Neural progenitor cell (in vitro differentiated cells): ENCODE measurements around the gene HPRT1. TPM values are rescaled to one million over a fixed set of nuclear protein-coding genes. Genes with fewer than 3 reads are reported as not detected.

ENCODE experiments used
- DNase-seq: peaks from one replicate; pipeline ENCODE4 v3.0.0-alpha.2; 2016; ENCODE audit warnings: low spot score
- H2AFZ ChIP-seq: fragments of 200-600 bp; sonication (generic); replicated peaks from 2 replicates; pipeline ENCODE4 v1.6.1; 2016; ENCODE audit warnings: antibody characterized with exemption
- H3F3A ChIP-seq: fragments of 200-600 bp; sonication (generic); 2 replicates; pipeline ENCODE4 v1.6.1; 2016; ENCODE audit warnings: antibody characterized with exemption, low read depth
- H3K27ac ChIP-seq: fragments of 200-600 bp; sonication (generic); 2 replicates; pipeline ENCODE4 v1.5.1; 2016; ENCODE audit warnings: mild to moderate bottlenecking
- H3K27me3 ChIP-seq: fragments of 200-600 bp; sonication (generic); 2 replicates; pipeline ENCODE4 v1.6.1; 2016; ENCODE audit warnings: mild to moderate bottlenecking, moderate library complexity
- H3K36me3 ChIP-seq: fragments of 200-600 bp; sonication (generic); 2 replicates; pipeline ENCODE4 v1.5.1; 2016
- H3K4me1 ChIP-seq: fragments of 200-600 bp; sonication (generic); 2 replicates; pipeline ENCODE4 v1.6.1; 2016; ENCODE audit warnings: mixed run types
- H3K4me2 ChIP-seq: fragments of 200-600 bp; sonication (generic); 2 replicates; pipeline ENCODE4 v1.6.1; 2016
- H3K4me3 ChIP-seq: fragments of 200-600 bp; sonication (generic); 2 replicates; pipeline ENCODE4 v1.5.1; 2016
- H3K79me2 ChIP-seq: fragments of 200-600 bp; sonication (generic); 2 replicates; pipeline ENCODE4 v1.6.1; 2016; ENCODE audit warnings: low read depth
- H3K9ac ChIP-seq: fragments of 200-600 bp; sonication (generic); 2 replicates; pipeline ENCODE4 v1.6.1; 2016
- H3K9me3 ChIP-seq: fragments of 200-600 bp; sonication (generic); 2 replicates; pipeline ENCODE4 v1.5.1; 2016; ENCODE audit warnings: low read depth
- H4K20me1 ChIP-seq: fragments of 200-600 bp; sonication (generic); 2 replicates; pipeline ENCODE4 v1.6.1; 2016; ENCODE audit warnings: low read depth
- H3K27ac Mint-ChIP-seq: 3 replicates; pipeline ENCODE4 v1.8.0; 2021; ENCODE audit warnings: mixed read lengths
- H3K27me3 Mint-ChIP-seq: 2 replicates; pipeline ENCODE4 v1.8.0; 2022; ENCODE audit warnings: low read depth, mild to moderate bottlenecking, inconsistent platforms, moderate library complexity, mixed read lengths; ENCODE audit not compliant: insufficient read depth
- H3K36me3 Mint-ChIP-seq: 3 replicates; pipeline ENCODE4 v1.8.0; 2021; ENCODE audit warnings: mixed read lengths
- H3K4me1 Mint-ChIP-seq: 3 replicates; pipeline ENCODE4 v1.8.0; 2021; ENCODE audit warnings: mixed read lengths
- H3K4me3 Mint-ChIP-seq: 3 replicates; pipeline ENCODE4 v1.8.0; 2021; ENCODE audit warnings: mild to moderate bottlenecking, moderate library complexity, mixed read lengths
- H3K9me3 Mint-ChIP-seq: 3 replicates; pipeline ENCODE4 v1.8.0; 2020; ENCODE audit warnings: mixed read lengths
- EZH2 ChIP-seq: fragments of 200-600 bp; sonication (generic); IDR thresholded peaks from 2 replicates; pipeline ENCODE4 v1.6.1; 2017; ENCODE audit warnings: antibody characterized with exemption, mild to moderate bottlenecking, moderate library complexity
- EZH2phosphoT487 ChIP-seq: fragments of 200-600 bp; sonication (generic); IDR thresholded peaks from 2 replicates; pipeline ENCODE4 v1.6.1; 2017; ENCODE audit warnings: antibody characterized with exemption
- total RNA-seq: library from RNA; depleted of rRNA; stranded (reverse); fragments of >200 nt; gene quantifications from 2 replicates; pipeline ENCODE4 v1.2.3, GENCODE V29; 2015; ENCODE audit warnings: low replicate concordance
- TF ChIP-seq, protein P1 (sequence below): fragments of 200-600 bp; sonication (generic); IDR thresholded peaks from 2 replicates; pipeline ENCODE4 v1.5.1; 2017; ENCODE audit warnings: antibody characterized with exemption, mild to moderate bottlenecking

Gene HPRT1
- total RNA-seq, 1 donor from 2014 or later, result 20.9 TPM

DNA sequence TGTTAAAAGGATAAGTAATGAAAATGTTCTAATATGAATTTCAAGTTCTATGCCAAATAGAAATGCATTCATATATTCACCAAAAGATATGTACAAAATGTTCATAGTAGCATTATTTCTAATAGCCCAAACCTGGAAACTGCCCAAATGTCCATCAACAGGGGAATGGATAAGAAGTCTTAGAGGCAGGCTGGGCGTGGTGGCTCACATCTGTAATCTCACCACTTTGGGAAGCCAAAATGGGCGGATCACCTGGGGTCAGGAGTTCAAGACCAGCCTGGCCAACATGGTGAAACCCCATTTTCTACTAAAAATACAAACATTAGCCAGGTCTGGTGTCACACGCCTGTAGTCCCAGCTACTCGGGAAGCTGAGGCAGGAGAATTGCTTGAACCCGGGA lies 2.3 kb upstream of the HPRT1 start:
- no peak overlapping the region for H3K27ac Mint-ChIP-seq
- Histone ChIP-seq H3K4me3 (no peak overlapping the region), H3K27ac (no peak overlapping the region), H3K27me3 (no peaks in the 10 kb centered on the region), H3K4me2 (no peak overlapping the region), H3K9me3 (peaks cover 3% of the 10 kb centered on the region), H2AFZ (no peak overlapping the region), H3F3A (no peaks in the 10 kb centered on the region), H3K9ac (no peak overlapping the region), H3K4me1 (no peaks in the 10 kb centered on the region), H3K36me3 (no peaks in the 10 kb centered on the region), H4K20me1 (peaks cover 5% of the 10 kb centered on the region), H3K79me2 (peaks cover 24% of the 10 kb centered on the region)
- H3K4me3 Mint-ChIP-seq, result no peak overlapping the region
- peaks cover 11% of the 10 kb centered on the region for H3K4me1 Mint-ChIP-seq
- TF ChIP-seq EZH2phosphoT487, result no peak
- TF ChIP-seq, protein P1, sequence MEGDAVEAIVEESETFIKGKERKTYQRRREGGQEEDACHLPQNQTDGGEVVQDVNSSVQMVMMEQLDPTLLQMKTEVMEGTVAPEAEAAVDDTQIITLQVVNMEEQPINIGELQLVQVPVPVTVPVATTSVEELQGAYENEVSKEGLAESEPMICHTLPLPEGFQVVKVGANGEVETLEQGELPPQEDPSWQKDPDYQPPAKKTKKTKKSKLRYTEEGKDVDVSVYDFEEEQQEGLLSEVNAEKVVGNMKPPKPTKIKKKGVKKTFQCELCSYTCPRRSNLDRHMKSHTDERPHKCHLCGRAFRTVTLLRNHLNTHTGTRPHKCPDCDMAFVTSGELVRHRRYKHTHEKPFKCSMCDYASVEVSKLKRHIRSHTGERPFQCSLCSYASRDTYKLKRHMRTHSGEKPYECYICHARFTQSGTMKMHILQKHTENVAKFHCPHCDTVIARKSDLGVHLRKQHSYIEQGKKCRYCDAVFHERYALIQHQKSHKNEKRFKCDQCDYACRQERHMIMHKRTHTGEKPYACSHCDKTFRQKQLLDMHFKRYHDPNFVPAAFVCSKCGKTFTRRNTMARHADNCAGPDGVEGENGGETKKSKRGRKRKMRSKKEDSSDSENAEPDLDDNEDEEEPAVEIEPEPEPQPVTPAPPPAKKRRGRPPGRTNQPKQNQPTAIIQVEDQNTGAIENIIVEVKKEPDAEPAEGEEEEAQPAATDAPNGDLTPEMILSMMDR, result no peak
- TF ChIP-seq EZH2, result no peak
- no peaks in the 10 kb centered on the region for H3K9me3 Mint-ChIP-seq
- peaks cover 3% of the 10 kb centered on the region for H3K27me3 Mint-ChIP-seq
- no peak for DNase-seq
- H3K36me3 Mint-ChIP-seq, result no peaks in the 10 kb centered on the region

DNA sequence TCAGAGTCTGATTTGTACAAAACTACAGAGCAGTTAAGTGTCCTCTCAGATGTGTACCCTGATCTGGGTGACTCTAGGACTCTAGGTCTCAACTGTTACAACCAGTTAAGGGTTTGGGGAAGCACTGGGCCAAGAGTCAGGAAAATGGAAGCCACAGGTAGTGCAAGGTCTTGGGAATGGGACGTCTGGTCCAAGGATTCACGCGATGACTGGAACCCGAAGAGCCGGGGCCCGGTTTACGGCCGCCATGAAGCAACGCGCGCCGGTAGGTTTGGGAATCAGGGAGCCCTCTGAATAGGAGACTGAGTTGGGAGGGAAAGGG lies 321 bp upstream of the HPRT1 start:
- TF ChIP-seq, protein P1, result no peak
- no peak for TF ChIP-seq EZH2
- no peak for TF ChIP-seq EZH2phosphoT487
- no peaks in the 10 kb centered on the region for H3K4me1 ChIP-seq
- H3F3A ChIP-seq, result no peaks in the 10 kb centered on the region
- peak overlapping the region; percentile 77 for H3K4me2 ChIP-seq
- no peaks in the 10 kb centered on the region for H3K36me3 ChIP-seq
- Mint-ChIP-seq H3K36me3 (peaks cover 5% of the 10 kb centered on the region), H3K9me3 (no peaks in the 10 kb centered on the region), H3K4me1 (peaks cover 16% of the 10 kb centered on the region), H3K27me3 (peaks cover 3% of the 10 kb centered on the region), H3K27ac (no peak overlapping the region), H3K4me3 (peak overlapping the region; percentile 89)
- no peak overlapping the region for H3K27ac ChIP-seq
- DNase-seq, result no peak
- peaks cover 3% of the 10 kb centered on the region for H3K9me3 ChIP-seq
- no peak overlapping the region for H3K9ac ChIP-seq
- H4K20me1 ChIP-seq, result peaks cover 5% of the 10 kb centered on the region
- H3K27me3 ChIP-seq, result no peaks in the 10 kb centered on the region
- peak overlapping the region; percentile 52 for H2AFZ ChIP-seq
- peak overlapping the region; percentile 69 for H3K4me3 ChIP-seq
- H3K79me2 ChIP-seq, result peaks cover 44% of the 10 kb centered on the region

DNA sequence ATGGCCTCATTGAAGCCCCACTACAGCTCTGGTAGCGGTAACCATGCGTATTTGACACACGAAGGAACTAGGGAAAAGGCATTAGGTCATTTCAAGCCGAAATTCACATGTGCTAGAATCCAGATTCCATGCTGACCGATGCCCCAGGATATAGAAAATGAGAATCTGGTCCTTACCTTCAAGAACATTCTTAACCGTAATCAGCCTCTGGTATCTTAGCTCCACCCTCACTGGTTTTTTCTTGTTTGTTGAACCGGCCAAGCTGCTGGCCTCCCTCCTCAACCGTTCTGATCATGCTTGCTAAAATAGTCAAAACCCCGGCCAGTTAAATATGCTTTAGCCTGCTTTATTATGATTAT lies 876 bp downstream of the HPRT1 start:
- Histone ChIP-seq H3K27ac (no peak overlapping the region), H2AFZ (peak overlapping the region; percentile 44), H3K4me3 (peak overlapping the region; percentile 69), H3F3A (no peaks in the 10 kb centered on the region), H3K9ac (no peak overlapping the region), H3K4me1 (no peaks in the 10 kb centered on the region), H3K27me3 (no peaks in the 10 kb centered on the region), H3K79me2 (peaks cover 56% of the 10 kb centered on the region), H4K20me1 (peaks cover 5% of the 10 kb centered on the region), H3K4me2 (peak overlapping the region; percentile 77), H3K36me3 (no peaks in the 10 kb centered on the region), H3K9me3 (peaks cover 3% of the 10 kb centered on the region)
- H3K9me3 Mint-ChIP-seq, result no peaks in the 10 kb centered on the region
- no peak for DNase-seq
- peaks cover 16% of the 10 kb centered on the region for H3K4me1 Mint-ChIP-seq
- H3K4me3 Mint-ChIP-seq, result peak overlapping the region; percentile 95
- peaks cover 10% of the 10 kb centered on the region for H3K36me3 Mint-ChIP-seq
- H3K27ac Mint-ChIP-seq, result no peak overlapping the region
- no peak for TF ChIP-seq EZH2
- no peak for TF ChIP-seq EZH2phosphoT487
- TF ChIP-seq, protein P1, result no peak
- peaks cover 2% of the 10 kb centered on the region for H3K27me3 Mint-ChIP-seq

DNA sequence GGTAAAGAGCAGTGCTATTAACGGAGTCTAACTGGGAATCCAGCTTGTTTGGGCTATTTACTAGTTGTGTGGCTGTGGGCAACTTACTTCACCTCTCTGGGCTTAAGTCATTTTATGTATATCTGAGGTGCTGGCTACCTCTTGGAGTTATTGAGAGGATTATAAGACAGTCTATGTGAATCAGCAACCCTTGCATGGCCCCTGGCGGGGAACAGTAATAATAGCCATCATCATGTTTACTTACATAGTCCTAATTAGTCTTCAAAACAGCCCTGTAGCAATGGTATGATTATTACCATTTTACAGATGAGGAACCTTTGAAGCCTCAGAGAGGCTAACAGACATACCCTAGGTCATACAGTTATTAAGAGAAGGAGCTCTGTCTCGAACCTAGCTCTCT lies 1.5 kb downstream of the HPRT1 start:
- Histone ChIP-seq H3K36me3 (no peaks in the 10 kb centered on the region), H3K27me3 (no peaks in the 10 kb centered on the region), H3K4me2 (peak overlapping the region; percentile 77), H3K4me3 (peak overlapping the region; percentile 69), H2AFZ (no peak overlapping the region), H3K4me1 (no peaks in the 10 kb centered on the region), H4K20me1 (peaks cover 5% of the 10 kb centered on the region), H3K27ac (no peak overlapping the region), H3F3A (no peaks in the 10 kb centered on the region), H3K9ac (no peak overlapping the region), H3K9me3 (peaks cover 3% of the 10 kb centered on the region), H3K79me2 (peaks cover 62% of the 10 kb centered on the region)
- DNase-seq, result no peak
- H3K4me1 Mint-ChIP-seq, result peaks cover 16% of the 10 kb centered on the region
- peak overlapping the region; percentile 95 for H3K4me3 Mint-ChIP-seq
- H3K9me3 Mint-ChIP-seq, result no peaks in the 10 kb centered on the region
- H3K27ac Mint-ChIP-seq, result no peak overlapping the region
- H3K27me3 Mint-ChIP-seq, result peaks cover 2% of the 10 kb centered on the region
- peaks cover 10% of the 10 kb centered on the region for H3K36me3 Mint-ChIP-seq
- TF ChIP-seq EZH2, result no peak
- no peak for TF ChIP-seq EZH2phosphoT487
- TF ChIP-seq, protein P1, result no peak
